NCI-H69 (cell line): ENCODE measurements around the gene PGF.

Experiments used
- DNase-seq: peaks from one replicate; lab custom pipeline; 2025; lab: John Stamatoyannopoulos, UW

PGF gene

DNA sequence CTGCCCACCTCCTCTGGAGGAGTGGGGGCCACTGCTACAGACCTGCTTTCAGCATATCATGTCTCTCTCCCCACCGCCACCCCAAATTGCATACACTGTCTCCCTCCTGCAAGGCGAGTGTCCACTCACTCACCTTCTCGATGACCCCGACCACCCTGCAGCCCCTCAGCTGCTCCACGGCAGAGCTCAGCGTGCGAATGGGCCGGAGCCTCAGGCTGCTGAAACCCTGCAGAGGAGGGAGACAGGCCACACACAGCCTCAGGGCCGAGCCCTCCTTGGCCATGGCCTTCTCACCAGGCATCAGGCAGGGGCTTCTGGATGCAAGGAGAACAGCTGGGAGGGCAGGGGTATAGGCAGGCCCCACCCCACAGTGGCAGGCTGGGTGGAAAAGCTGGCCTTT, 37.0 kb downstream of the PGF start:
- no peak for DNase-seq

- DNase-seq: no peak
Observed at GRCh38 chr14:74917646-74918081, 37.7 kb downstream of the PGF start.

GRCh38 chr14:74917178-74917543, 38.2 kb downstream of the PGF start:
- no peak for DNase-seq

- DNase-seq: no peak
Observed at GRCh38 chr14:74915826-74916225, 39.6 kb downstream of the PGF start.

DNA sequence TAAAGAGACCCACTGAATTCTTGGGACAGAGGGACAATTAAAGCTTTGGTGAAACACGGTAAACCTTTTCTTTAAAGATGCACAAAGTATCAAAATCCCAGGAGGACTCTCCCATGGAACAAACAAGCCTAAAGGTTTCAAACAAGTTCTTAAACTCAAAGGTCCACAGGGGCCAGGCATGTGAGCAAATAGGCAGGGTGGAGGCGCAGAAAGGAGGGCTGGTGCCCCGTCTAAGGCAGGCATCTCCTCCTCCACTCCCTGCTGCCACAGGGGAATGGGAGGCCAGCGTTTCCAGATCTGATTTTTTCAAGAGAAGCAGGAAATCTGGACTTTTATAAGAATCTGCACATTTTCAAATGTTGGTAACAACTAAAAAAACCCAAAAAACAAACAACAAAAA, 40.0 kb downstream of the PGF start:
- DNase-seq: no peak

- peak; percentile 41 for DNase-seq
Observed at GRCh38 chr14:74913986-74914573, 41.3 kb downstream of the PGF start.

GRCh38 chr14:74913393-74913910, 41.9 kb downstream of the PGF start:
- no peak for DNase-seq

GRCh38 chr14:74912801-74913200, 42.6 kb downstream of the PGF start:
- no peak for DNase-seq

DNA sequence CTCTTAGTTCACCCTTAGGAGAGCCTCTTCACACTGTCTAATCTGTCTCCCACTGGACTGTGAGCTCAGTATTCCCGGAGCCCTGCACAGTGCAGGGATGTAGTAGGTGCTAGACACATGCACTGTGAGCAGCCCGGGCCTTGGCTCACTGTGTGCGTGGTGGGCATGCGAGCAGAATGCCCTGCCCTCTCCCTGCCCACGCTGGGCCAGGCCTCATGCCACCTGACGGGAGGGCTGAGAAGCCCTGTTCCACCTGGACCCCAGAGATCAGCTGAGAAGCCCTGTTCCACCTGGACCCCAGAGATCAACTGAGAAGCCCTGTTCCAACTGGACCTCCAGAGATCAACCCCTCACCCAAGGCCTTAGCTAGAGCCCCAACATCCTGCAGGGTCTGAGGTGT, 43.3 kb downstream of the PGF start:
- DNase-seq: no peak

DNA sequence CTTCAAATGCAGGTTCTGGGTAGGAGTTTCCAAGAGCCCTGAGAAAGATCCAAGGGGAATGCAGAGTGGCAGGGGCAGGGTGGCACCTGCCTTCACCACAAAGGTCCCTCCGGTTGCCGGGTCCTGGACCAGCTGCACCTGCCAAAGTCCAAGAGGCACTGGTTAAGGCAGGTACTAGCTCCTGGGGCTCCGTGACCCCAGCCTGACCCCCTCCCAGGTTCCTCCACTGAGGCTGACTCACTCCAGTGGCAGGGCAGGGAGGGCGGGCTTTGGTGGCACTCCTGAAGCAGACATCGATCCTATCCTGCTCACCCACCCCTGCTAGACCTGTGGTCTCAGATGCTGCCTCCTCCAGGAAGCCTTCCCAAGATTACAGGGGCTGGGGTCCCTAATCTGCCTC, 43.7 kb downstream of the PGF start:
- no peak for DNase-seq

DNA sequence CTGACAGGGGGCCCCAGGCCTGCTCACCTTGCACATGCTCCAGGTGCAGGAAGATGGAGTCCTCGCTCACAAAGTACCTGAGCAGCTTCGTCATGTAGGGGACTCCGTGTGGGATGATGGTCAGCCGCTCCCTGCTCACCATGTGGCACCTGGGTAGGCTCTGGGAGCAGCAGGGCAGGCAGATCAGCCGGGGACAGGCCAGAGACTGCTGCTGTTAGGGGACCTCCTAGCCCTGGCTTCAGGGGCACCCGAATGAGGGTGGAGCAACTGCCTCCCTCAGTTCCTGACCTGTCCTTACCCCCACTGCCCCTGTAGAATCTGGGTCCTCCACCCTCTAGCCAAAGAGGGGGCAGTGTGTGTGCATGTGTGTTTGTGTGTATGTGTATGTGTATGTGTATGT, 44.2 kb downstream of the PGF start:
- no peak for DNase-seq

DNA sequence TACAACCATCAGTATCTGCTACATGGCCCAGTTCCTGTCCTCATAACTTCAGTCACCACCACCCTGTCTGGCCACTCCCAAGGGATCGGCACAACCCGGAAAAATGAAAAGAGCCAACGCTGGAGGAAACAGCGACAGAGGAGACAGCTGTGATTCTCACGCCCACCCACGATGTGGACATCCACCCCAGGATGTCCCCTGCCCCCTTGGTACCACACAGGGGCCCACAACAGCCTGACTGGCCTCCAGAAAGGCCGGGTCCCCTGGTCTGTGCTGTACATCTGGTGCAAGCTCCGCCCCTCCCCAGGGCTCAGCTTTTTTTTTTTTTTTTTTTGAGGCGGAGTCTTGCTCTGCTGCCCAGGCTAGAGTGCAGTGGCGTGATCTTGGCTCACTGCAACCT, 44.8 kb downstream of the PGF start:
- DNase-seq: no peak

DNA sequence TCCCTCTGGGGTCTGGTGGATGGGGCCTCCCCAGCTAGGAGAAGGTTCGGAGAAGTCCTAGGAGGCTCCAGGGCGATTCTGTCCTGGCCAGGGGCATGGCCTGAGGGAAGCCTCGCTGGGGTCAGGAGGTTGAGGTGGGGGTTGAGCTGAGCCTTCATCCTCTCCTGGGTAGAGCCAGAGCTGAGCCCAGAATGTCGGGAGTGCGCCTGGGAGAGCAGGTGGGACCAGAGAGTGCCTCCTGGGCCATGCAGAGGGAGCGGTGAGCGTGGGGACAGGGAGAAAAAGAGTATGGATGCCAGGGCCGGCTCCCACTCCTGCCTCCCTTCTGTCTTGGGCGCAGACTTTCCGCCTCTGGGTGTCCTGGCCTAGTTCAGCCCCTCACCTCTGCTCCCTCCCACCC, 45.5 kb downstream of the PGF start:
- DNase-seq: no peak

GRCh38 chr14:74909501-74909900, 45.9 kb downstream of the PGF start:
- DNase-seq: no peak

- DNase-seq: no peak
Observed at GRCh38 chr14:74908861-74909341, 46.5 kb downstream of the PGF start.

DNA sequence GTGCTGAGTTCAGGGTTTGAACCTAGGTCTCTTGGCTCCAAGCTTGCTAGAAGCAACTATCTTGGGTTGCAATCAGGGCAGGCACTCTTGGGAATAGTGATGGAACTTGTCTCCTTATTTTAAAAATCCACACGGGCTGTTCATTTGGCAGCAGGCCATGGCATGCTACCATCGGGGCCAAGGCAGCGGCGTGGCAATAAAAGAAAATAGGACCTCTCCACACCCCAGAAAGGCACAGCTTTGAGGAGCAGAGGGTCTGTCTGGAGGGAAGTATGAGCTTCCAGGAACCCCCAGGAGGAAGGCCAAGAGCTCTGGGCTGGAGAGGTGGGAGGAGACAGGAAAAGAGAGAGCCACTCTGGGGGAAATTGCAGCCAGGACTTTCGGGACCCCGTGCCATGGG, 47.7 kb downstream of the PGF start:
- DNase-seq: no peak

DNA sequence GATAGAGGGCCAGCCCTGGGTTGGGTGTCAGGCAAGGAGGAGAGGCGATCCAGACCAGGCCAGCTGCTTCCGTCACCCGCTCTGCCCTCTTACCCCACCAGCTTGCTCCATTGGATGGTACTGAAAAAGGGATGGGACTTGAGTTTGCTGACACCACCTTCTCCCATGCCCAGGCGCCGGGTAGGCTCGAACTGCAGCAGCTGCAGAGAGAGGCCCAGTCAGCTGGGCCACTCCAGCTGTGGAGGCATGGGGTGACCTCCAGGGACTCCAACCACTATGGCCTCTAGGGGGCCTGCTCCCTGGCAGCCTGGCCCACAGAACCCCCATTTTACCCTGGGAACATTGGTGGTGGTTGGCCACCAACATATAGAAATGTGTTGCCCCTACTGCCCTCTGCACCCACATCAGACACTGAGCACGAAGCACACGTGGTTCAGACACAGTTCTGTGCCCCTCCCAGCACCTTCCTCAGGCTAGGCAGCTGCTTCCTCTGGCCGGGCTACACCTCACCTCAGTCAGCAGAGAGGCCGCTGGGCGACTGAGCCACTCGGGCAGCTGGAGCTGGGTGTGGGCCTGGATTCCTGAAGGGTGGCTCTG, 48.4 kb downstream of the PGF start:
- no peak for DNase-seq

DNA sequence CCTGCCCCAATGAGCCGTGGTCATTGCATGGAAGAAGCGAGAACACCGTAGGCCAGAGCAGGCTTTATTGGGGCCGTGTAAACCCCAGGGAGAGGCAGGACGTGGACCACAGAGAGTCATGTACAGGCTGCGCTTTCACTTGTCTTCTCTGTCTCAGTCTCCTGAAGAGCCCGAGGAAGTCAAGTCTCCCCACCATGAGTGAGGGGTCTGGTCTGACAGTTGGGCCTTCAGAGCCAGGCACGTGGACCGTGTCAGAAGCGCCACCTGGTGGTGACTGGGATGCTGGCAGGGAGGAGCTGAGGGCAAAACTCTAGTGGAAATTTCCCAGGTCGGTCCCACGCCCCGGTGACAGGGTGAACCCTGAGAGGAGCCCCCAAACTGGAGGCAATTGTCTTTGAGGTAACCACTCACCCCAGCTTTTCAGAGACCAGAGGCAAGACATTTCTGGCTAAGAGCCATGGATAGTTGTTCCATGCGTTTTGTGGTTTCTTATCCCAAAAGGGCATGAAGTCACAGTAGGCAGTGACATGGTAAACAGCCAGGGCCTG, 49.7 kb downstream of the PGF start:
- peak; percentile 69 for DNase-seq

DNA sequence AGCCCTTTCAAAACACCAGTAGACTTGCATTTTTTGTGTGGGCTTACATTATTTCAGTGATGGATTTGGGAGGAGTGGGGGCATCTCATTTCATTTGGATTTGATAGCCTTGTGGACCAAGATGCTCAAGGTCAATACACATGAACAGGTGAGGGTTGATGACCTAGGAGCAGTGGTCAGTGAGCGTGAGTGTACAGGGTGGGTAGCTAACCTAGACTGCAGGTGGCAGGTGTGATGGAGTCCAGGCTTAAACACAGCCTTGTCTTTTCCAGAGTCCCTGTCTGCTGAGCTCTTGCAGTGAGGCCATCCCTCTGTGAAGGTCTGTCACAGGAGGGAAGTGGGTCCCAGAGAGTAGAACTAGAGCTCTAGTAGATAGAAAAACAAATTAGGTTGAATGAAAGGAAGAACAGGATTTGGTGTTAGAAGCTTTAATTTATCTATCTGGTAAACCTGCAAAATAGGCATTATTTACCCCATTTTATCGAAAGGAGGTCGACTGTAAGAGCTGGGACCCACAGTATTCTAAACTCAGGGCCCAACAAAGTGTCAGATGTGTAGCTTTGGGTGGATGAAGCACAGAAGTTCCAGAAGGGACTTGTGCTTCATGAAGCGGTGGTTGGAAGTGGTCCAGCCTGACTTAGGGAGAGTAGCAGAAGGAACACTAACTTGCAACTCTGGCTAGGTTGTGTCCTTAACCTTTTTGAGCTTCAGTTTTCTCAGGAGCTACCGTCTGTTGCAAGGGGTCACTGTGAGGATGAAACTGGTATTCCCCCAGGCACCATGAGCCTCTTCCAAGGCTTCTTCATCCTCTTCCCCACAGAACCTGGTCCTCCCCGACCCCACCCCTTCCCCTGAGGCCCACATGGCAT, 50.5 kb downstream of the PGF start:
- no peak for DNase-seq

DNA sequence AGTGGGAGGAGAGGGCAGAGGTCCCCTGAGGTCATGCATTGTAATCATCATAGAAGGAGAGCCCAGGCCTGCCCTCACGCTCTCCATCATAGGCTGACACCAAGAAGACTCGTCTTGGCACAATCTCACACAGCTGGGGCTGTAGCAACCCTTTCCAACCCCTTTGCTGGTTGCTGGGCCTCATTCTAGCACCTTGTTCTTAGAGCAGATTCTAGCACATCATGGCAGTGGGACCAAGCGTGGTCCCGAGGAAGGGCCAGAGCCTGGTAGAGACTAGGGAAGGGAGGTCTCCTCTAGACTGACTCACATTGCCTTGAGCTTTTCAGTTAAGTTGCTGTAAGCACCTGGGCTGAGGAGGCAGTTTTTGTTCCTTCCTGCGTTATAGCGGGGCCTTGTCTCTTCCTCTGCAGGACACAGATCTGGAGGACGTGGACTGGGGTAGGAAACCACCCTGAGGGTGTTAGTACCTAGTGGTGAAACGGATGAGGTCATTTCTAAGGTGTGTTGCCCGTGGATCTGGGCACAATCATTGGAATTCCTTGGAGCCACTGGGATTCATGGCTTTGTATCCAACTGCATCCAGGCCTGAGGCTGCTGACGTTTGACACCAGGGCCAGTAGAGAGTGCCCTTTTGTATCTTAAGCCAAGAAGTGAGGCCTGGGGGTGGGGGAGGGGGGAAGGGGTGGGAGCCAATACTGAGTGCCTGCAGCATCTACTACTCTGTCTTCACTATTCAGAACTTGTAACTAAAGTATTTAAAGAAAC, 52.3 kb downstream of the PGF start:
- no peak for DNase-seq

GRCh38 chr14:74898694-74899093, 56.7 kb downstream of the PGF start:
- DNase-seq: no peak

- DNase-seq: no peak
Observed at GRCh38 chr14:74898083-74898482, 57.3 kb downstream of the PGF start.
